GM12874 (cell line): Measurements from ENCODE around the gene MRPS34.

ENCODE experiments used
- CTCF ChIP-seq: IDR thresholded peaks from 2 replicates; pipeline ENCODE4 v1.5.1; 2011; ENCODE audit warnings: low read depth, mild to moderate bottlenecking, control low read depth, low read length, moderate library complexity; ENCODE audit not compliant: insufficient read depth

MRPS34 gene

GRCh38 chr16:1818204-1818872 is 45.4 kb upstream of the MRPS34 start:
- no peak for TF ChIP-seq CTCF

GRCh38 chr16:1817716-1818115 is 44.8 kb upstream of the MRPS34 start:
- TF ChIP-seq CTCF: no peak

- no peak for TF ChIP-seq CTCF
Observed at GRCh38 chr16:1817276-1817589, 44.3 kb upstream of the MRPS34 start.

- no peak for TF ChIP-seq CTCF
Observed at GRCh38 chr16:1816396-1817275, 43.7 kb upstream of the MRPS34 start.

GRCh38 chr16:1815461-1815860 is 42.5 kb upstream of the MRPS34 start:
- no peak for TF ChIP-seq CTCF

GRCh38 chr16:1812732-1813163 is 39.8 kb upstream of the MRPS34 start:
- TF ChIP-seq CTCF: peak; percentile 19; the same call in 1 of the 2 replicates

GRCh38 chr16:1810536-1810935 is 37.6 kb upstream of the MRPS34 start:
- TF ChIP-seq CTCF: no peak
